Measurements from ENCODE around the gene MARCHF2. TPM values are rescaled to one million over a fixed set of nuclear protein-coding genes. Genes with fewer than 3 reads are reported as not detected.
"Not testable (repeated sequence)": the region's sequence is repeated elsewhere in the genome, so short reads cannot be mapped to it uniquely, and the experiment has no call there.

The MARCHF2 gene
- total RNA-seq: 49.3 TPM

DNA sequence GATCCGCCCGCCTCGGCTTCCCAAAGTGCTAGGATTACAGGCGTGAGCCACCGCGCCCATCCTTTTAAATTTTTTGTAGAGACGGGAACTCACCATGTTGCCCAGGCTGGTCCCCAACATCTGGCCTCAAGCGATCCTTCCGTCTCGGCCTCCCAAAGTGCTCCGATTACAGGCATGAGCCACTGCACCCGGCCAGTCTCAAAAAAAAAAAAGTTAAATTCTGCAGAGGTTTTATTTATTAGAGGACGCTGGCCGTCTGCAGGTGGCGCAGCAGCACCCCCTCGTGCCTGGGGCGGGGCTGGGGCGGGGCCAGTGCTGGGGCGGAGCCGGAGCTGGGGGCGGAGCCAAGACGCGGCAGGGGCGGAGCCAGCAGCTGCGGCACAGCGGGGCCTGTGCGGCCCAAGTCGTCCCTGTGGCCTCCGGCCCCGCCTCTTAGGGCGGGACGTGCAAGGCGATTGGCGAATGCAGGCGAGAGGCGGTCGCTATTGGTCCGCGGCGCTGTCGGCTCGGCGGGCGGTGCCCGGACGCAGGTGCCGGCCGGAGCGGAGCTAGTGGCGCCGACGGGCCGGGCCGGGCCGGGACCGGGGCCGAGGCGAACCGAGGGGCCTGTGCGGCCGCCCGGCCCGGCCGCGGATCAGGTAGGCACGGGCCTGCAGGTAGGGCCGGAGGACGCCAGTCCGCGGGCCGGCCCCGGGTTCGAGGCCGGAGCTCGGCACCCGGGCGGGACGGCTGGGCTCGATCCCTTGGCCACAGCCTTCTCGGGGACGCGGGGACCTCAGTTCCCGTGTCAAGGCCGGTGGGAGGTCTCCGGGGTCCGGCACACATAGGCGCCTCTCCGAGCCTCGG lies at the start of gene MARCHF2:
TSS of gene MARCHF2 (plus strand) at position 523 of the 846 bp plus-strand sequence. CDS start 8,536 bp downstream, outside the sequence.
- FAIRE-seq: no peak
- peak; percentile 97 to 99 for DNase-seq (ENCODE audit: low spot score in 2 of 2)

DNA sequence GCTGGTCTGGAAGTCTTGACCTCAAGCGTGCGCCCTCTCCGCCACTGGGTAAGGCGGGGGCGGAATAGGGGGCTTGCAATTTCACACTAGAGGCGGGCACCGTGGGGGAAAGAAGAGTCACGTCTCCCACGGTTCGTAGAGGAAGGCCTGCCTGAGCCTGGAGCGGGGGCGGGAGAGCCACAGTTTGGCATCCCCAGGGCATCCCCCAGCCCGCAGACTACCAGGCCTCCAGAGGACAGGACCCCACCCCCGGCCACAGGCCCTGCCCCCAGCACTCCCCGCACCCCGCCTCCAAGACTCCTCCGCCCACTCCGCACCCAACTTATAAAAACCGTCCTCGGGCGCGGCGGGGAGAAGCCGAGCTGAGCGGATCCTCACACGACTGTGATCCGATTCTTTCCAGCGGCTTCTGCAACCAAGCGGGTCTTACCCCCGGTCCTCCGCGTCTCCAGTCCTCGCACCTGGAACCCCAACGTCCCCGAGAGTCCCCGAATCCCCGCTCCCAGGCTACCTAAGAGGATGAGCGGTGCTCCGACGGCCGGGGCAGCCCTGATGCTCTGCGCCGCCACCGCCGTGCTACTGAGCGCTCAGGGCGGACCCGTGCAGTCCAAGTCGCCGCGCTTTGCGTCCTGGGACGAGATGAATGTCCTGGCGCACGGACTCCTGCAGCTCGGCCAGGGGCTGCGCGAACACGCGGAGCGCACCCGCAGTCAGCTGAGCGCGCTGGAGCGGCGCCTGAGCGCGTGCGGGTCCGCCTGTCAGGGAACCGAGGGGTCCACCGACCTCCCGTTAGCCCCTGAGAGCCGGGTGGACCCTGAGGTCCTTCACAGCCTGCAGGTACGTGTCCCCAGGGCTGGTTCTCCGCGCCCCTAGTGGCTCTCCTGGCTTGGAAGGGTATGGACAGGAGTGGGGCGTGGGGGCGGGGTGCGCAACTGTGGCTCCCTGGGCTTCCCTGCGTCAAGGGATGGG lies 49.0 kb upstream of the MARCHF2 start, which contains the start of gene ANGPTL4:
TSS of gene ANGPTL4 (plus strand) at position 353 of the 969 bp plus-strand sequence. CDS start at position 520, 167 bp downstream.
- DNase-seq (ENCODE audit: low spot score in 2 of 2) (peak; percentile 63 to 75), FAIRE-seq (no peak)

DNA sequence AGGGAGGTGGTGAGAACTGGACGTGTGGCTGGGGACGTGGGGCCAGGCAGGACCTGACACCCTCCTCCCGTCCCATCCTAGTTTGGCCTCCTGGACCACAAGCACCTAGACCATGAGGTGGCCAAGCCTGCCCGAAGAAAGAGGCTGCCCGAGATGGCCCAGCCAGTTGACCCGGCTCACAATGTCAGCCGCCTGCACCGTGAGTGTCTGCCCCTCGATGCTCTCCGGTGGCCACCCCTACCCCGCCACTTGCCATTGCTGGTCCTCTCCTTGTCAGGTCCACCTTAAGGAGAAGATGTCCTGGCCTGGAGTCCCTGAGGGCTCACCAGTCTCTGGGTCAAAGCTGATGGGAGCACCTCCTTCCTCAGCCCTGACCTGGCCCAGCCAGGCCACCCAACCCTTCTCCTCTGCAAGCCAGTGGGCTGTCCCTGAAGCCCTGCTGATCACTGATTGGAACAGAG lies 47.0 kb upstream of the MARCHF2 start:
- peak in 1 of 2 donors; percentile 31 for DNase-seq (ENCODE audit: low spot score in 2 of 2)
- FAIRE-seq: no peak

DNA sequence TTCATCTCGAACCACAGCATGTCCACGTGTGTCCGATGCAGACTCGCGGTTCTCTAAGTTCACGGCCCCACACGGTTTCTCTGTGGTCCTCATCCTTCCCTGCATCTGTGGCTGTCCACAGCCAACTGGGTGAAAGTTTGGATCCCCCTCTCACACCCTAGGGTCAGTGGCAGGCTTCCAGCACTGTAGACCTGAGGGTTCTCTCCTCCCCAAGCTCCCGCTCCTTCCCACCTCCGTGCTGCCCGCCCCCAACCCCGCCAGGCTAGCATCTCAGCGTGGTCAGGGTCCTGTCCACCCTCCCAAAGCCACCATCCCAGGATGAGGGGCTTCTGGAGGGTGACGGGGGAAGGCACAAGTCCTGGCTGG lies 46.2 kb upstream of the MARCHF2 start:
- FAIRE-seq: no peak
- DNase-seq (ENCODE audit: low spot score in 2 of 2): peak; percentile 28 to 34

DNA sequence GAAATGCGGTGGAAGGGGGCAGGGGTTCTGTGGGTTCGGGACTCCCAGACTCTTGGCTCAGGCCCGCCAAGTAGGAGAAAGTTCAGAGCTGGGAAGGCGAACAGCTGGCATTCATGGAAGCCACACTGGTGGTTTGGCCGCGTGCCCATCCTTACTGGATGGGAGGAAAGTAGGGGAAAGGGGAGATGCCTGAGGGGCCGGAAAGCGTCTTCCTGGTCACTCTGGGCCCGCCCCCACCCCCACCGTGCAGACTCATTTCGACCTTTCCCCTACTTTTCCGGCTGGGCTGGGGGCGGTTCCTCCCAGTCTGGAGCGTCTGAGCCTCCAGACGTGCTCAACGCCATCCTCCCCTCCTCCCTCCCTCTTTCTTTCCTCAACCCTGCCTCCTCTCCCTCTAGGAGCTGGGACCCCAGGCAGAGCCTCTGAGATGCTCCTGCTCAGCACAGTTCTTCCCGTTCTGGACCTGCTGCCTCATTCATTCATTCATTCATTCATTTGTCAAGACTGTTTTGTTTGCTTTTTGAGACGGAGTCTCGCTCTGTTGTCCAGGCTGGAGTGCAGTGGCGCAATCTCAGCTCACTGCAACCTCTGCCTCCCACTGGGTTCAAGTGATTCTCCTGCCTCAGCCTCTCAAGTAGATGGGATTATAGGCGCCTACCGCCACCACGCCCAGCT lies 45.6 kb upstream of the MARCHF2 start:
- DNase-seq (ENCODE audit: low spot score in 2 of 2) (peak; percentile 71 to 82), FAIRE-seq (no peak)

DNA sequence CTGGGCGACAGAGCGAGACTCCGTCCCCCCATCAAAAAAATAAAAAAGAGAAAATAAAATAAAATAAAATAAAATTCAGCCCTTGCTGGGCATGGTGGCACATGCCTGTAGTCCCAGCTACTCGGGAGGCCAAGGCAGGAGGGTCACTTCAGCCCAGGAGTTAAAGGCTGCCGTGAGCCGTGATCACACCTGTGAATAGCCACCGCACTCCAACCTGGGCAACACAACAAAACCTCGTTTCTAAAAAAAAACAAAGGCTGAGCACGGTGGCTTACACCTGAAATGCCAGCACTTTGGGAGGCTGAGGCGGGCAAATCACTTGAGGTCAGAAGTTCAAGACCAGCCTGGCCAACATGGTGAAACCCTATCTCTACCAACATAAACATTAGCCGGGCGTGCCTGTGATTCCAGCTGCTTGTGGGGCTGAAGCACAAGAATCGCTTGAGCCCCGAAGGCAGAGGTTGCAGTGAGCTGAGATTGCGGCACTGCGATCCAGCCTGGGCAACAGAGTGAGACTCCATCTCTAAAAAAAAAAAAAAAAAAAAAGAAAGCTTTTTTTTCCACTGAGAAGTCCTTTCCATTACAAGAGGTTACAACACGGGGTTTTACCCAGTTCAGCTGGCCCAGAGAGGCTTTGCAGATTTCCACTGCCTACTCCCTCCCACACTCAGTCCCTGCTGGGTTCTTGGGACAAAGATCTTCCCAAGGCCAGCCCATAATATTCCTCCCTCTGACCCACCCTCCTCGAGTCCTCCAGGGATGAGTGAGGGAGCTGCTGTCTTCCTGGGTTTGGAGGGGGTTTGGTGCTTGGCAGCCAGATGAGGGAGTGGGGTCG lies 42.7 kb upstream of the MARCHF2 start:
- no peak for DNase-seq (ENCODE audit: low spot score in 2 of 2)
- FAIRE-seq: no peak

GRCh38 chr19:8371011-8371804 lies 41.9 kb upstream of the MARCHF2 start:
- no peak for FAIRE-seq

DNA sequence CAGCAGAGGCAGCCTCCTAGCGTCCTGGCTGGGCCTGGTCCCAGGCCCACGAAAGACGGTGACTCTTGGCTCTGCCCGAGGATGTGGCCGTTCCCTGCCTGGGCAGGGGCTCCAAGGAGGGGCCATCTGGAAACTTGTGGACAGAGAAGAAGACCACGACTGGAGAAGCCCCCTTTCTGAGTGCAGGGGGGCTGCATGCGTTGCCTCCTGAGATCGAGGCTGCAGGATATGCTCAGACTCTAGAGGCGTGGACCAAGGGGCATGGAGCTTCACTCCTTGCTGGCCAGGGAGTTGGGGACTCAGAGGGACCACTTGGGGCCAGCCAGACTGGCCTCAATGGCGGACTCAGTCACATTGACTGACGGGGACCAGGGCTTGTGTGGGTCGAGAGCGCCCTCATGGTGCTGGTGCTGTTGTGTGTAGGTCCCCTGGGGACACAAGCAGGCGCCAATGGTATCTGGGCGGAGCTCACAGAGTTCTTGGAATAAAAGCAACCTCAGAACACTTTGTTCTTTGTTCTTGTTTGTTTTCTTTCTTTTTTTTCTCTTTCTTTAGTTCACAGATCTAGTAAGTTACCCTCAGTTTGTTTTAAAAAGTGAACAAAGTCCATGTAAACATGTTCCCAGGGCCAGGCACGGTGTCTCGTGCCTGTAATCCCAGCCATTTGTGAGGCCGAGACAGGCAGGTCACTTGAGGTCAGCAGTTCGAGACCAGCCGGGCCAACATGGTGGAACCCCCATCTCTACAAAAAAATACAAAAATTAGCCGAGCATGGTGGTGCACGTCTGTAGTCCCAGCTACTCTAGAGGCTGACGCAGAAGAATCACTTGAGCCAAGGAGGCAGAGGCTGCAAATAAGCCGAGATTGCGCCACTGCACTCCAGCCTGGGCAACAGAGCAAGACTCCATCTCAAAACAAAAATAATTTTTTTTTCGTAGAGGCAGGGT lies 39.0 kb upstream of the MARCHF2 start:
- no peak for FAIRE-seq
- DNase-seq (ENCODE audit: low spot score in 2 of 2): peak in 1 of 2 donors; percentile 41

More at GRCh38 chr19:8371011-8371804, 41.9 kb upstream of the MARCHF2 start:
- no peak for DNase-seq (ENCODE audit: low spot score in 2 of 2)

- DNase-seq (ENCODE audit: low spot score in 2 of 2); FAIRE-seq: not testable (repeated sequence)
Measured at GRCh38 chr19:8375766-8376165, 37.3 kb upstream of the MARCHF2 start.

GRCh38 chr19:8376373-8376974 lies 36.6 kb upstream of the MARCHF2 start:
- DNase-seq (ENCODE audit: low spot score in 2 of 2); FAIRE-seq: not testable (repeated sequence)

DNA sequence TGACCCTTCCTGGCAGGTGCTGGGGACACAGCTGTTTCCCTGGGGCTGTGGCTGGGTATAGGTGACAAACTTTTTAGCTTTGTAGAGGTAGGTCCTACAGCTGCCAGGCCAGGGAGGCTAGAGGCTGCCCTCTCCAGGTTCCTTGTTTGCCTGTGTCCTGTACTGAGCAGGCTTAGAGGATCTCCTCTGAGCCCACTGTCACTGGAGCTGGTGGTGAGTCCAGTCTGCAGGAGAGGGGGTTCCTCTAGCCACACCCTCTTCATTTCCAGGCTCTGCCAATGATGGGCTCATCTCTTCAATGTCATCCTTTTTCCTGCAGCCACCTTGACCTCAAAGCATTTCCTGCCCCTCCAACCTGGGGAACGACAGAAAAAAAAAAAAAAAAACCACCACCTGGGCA lies 35.5 kb upstream of the MARCHF2 start:
- FAIRE-seq (no peak), DNase-seq (ENCODE audit: low spot score in 2 of 2) (no peak)

GRCh38 chr19:8379156-8379891 lies 33.8 kb upstream of the MARCHF2 start:
- DNase-seq (ENCODE audit: low spot score in 2 of 2); FAIRE-seq: not testable (repeated sequence)

GRCh38 chr19:8384569-8384968 lies 28.5 kb upstream of the MARCHF2 start:
- not testable (repeated sequence) for FAIRE-seq; DNase-seq (ENCODE audit: low spot score in 2 of 2)

GRCh38 chr19:8385103-8385502 lies 28.0 kb upstream of the MARCHF2 start:
- not testable (repeated sequence) for DNase-seq (ENCODE audit: low spot score in 2 of 2)

DNA sequence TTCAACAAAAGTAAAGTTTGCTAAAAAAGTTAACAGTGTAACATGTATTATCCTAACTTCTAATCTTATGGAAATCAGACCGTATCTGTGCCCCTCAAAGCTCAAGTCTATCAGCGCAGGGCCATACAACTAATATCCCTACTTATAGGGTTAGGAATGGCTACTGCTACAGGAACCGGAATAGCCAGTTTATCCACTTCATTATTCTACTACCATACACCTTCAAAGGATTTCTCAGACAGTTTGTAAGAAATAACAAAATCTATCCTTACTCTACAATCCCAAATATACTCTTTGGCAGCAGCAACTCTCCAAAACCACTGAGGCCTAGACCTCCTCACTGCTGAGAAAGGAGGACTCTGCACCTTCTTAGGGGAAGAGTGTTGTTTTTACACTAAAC lies 27.5 kb upstream of the MARCHF2 start:
- FAIRE-seq; DNase-seq (ENCODE audit: low spot score in 2 of 2): not testable (repeated sequence)

More at GRCh38 chr19:8385103-8385502, 28.0 kb upstream of the MARCHF2 start:
- not testable (repeated sequence) for FAIRE-seq

DNA sequence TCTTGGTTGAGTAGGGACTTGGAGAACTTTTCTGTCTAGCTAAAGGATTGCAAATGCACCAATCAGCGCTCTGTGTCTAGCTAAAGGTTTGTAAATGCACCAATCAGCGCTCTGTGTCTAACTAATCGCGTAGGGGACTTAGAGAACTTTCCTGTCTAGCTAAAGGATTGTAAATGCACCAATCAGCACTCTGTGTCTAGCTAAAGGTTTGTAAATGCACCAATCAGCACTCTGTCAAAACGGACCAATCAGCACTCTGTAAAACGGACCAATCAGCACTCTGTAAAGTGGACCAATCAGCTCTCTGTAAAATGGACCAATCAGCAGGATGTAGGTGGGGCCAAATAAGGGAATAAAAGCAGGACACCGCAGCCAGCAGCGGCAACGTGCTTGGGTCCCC lies 26.7 kb upstream of the MARCHF2 start:
- not testable (repeated sequence) for FAIRE-seq; DNase-seq (ENCODE audit: low spot score in 2 of 2)

Data from frontal cortex (tissue), 4 donors.